Vagina (tissue), 2 donors: ENCODE data around the gene CACNA1C. TPM values are rescaled to one million over a fixed set of nuclear protein-coding genes. Genes with fewer than 3 reads are reported as not detected.

Source experiments
- DNase-seq, 2 donors: peaks; one replicate each; pipeline ENCODE4 v3.0.0-alpha.2; 2017; ENCODE audit errors: extremely low spot score in 2 of 2
- H3K27ac ChIP-seq: fragments of 200-600 bp; sonication (generic); one replicate; pipeline ENCODE4 v1.5.1; 2019
- H3K27me3 ChIP-seq: fragments of 200-600 bp; sonication (generic); one replicate; pipeline ENCODE4 v1.5.1; 2019
- H3K36me3 ChIP-seq, 2 donors: fragments of 200-600 bp; sonication (generic); one replicate each; pipeline ENCODE4 v1.5.1; 2017 to 2019
- H3K4me1 ChIP-seq: fragments of 200-600 bp; sonication (generic); one replicate; pipeline ENCODE4 v1.5.1; 2019
- H3K4me3 ChIP-seq, 2 donors: fragments of 200-600 bp; sonication (generic); 1 replicate in 1 of 2; 2 replicates in 1 of 2; pipeline ENCODE4 v1.5.1; 2016 to 2019
- H3K9me3 ChIP-seq: fragments of 200-600 bp; sonication (generic); one replicate; pipeline ENCODE4 v1.5.1; 2019
- CTCF ChIP-seq, 3 experiments: fragments of 450-650 bp in 2 of 3; fragments of 200-600 bp in 1 of 3; sonication (generic) in 1 of 3; IDR thresholded peaks; one replicate each; pipeline ENCODE4 v1.5.1; 2017 to 2019; ENCODE audit warnings: antibody characterized with exemption in 3 of 3, mild to moderate bottlenecking in 2 of 3, moderate library complexity in 2 of 3
- POLR2A ChIP-seq, 2 donors: fragments of 450-650 bp; IDR thresholded peaks; one replicate each; pipeline ENCODE4 v1.6.1; 2017; ENCODE audit warnings: antibody characterized with exemption in 2 of 2, mild to moderate bottlenecking in 2 of 2, moderate library complexity in 2 of 2
- POLR2AphosphoS5 ChIP-seq, 2 donors: sonication (generic); formaldehyde crosslinking; IDR thresholded peaks; one replicate each; pipeline ENCODE4 v1.9.0; 2017; ENCODE audit warnings: antibody characterized with exemption in 2 of 2, mild to moderate bottlenecking in 2 of 2, low read depth in 1 of 2; ENCODE audit not compliant: insufficient read depth in 1 of 2
- intact Hi-C: fragments of 100-400 bp; cut with DNase I; formaldehyde crosslinking; loops from one replicate; pipeline ENCODE4 v1.15.1; 2023
- total RNA-seq: library from RNA; depleted of rRNA; stranded (reverse); fragments of >200 nt; gene quantifications from one replicate; pipeline ENCODE4 v1.2.3, GENCODE V29; 2016

CACNA1C gene
- total RNA-seq, 1 donor from 2014 or later: 9.8 TPM

DNA sequence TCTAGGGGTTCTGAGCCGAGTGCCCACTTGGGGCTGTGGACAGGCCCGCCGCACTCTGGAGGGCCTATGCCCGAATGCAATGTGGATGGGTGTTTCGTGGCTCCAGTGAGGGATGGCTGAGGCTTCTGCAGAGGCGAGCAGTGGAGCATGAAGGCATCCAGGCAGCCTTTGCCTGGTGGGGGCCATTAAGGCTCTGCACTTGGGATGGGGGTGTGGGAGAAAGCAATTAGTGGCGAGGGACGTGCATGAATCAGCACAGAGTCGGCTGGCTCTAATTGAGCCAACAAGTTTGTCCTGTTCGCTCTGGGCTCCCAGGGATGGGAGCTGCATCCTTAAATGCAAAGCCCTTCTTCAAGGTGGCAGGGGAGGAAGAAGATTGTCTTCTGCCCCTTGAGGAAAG lies 395.1 kb downstream of the CACNA1C start:
- no peak overlapping the region for H3K4me3 ChIP-seq
- TF ChIP-seq CTCF (IDR thresholded peaks at IDR 0.05) (no peak), POLR2AphosphoS5 (IDR thresholded peaks at IDR 0.05; ENCODE audit: insufficient read depth in 1 of 2, low read depth in 1 of 2) (no peak), POLR2A (IDR thresholded peaks at IDR 0.05) (no peak)
- intact Hi-C loops: no loop called here
- H3K27me3 ChIP-seq: no peaks in the 10 kb centered on the region
- no peaks in the 10 kb centered on the region for H3K4me1 ChIP-seq
- H3K9me3 ChIP-seq: no peaks in the 10 kb centered on the region
- no peak for DNase-seq
- no peak overlapping the region for H3K27ac ChIP-seq
- H3K36me3 ChIP-seq: no peaks in the 10 kb centered on the region

GRCh38 chr12:2449586-2449985 lies 396.8 kb downstream of the CACNA1C start:
- Histone ChIP-seq H3K9me3 (no peaks in the 10 kb centered on the region), H3K27me3 (no peaks in the 10 kb centered on the region), H3K27ac (no peak overlapping the region), H3K4me1 (no peaks in the 10 kb centered on the region), H3K4me3 (no peak overlapping the region), H3K36me3 (no peaks in the 10 kb centered on the region)
- no peak for DNase-seq
- TF ChIP-seq POLR2AphosphoS5 (IDR thresholded peaks at IDR 0.05; ENCODE audit: insufficient read depth in 1 of 2, low read depth in 1 of 2) (no peak), POLR2A (IDR thresholded peaks at IDR 0.05) (no peak), CTCF (IDR thresholded peaks at IDR 0.05) (no peak)
- intact Hi-C loops: no loop called here

DNA sequence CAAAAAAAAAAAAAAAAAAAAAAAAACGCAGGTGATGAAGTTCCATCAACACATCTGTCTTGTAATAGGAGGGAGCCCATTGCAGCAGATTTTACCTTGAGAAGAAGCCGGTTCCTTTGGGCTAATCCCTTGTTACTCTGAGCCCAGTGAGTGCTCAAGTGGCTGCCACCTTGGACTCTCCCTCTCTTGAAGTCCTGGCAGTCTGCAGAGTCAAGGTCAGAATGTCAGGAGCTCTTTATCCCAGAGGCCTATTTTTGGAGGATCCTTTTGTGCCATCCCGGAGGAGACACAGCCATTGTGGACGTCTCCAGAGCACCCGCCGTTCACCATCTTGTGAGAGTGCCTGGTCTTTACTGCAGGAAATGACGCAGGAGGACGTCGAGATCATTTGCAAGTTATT lies 397.8 kb downstream of the CACNA1C start:
- Histone ChIP-seq H3K4me3 (no peak overlapping the region), H3K27me3 (no peaks in the 10 kb centered on the region), H3K9me3 (no peaks in the 10 kb centered on the region), H3K4me1 (no peaks in the 10 kb centered on the region), H3K36me3 (no peaks in the 10 kb centered on the region), H3K27ac (no peak overlapping the region)
- DNase-seq: no peak
- intact Hi-C loops: no loop called here
- TF ChIP-seq POLR2AphosphoS5 (IDR thresholded peaks at IDR 0.05; ENCODE audit: insufficient read depth in 1 of 2, low read depth in 1 of 2): no peak
- no peak for TF ChIP-seq POLR2A (IDR thresholded peaks at IDR 0.05)
- no peak for TF ChIP-seq CTCF (IDR thresholded peaks at IDR 0.05)

DNA sequence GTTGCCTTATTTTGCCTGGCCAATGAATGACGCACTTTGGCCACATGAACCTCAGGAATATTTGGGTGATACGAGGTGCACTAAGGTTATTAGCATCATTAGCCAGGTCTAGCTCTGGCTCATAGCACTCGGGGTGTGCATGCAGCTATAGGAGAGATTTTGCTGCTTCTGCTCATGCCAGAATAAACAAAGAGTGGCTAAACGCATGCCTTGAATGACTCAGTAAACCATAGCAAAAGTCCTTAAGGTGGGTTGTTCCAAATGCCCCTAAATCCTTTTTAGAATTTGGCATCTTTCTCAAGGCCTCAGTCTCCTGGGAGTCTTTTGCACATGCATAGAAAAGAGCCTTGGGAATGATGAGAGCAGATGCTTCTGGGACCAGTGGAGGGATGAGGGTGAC lies 398.2 kb downstream of the CACNA1C start:
- no peak overlapping the region for H3K4me3 ChIP-seq
- TF ChIP-seq POLR2AphosphoS5 (IDR thresholded peaks at IDR 0.05; ENCODE audit: insufficient read depth in 1 of 2, low read depth in 1 of 2): no peak
- no peak for TF ChIP-seq POLR2A (IDR thresholded peaks at IDR 0.05)
- TF ChIP-seq CTCF (IDR thresholded peaks at IDR 0.05): no peak
- intact Hi-C loops: no loop called here
- no peak overlapping the region for H3K27ac ChIP-seq
- no peak for DNase-seq
- H3K9me3 ChIP-seq: no peaks in the 10 kb centered on the region
- H3K4me1 ChIP-seq: no peaks in the 10 kb centered on the region
- no peaks in the 10 kb centered on the region for H3K27me3 ChIP-seq
- H3K36me3 ChIP-seq: no peaks in the 10 kb centered on the region

- DNase-seq: no peak
- TF ChIP-seq CTCF (IDR thresholded peaks at IDR 0.05): no peak
- no peak for TF ChIP-seq POLR2AphosphoS5 (IDR thresholded peaks at IDR 0.05; ENCODE audit: insufficient read depth in 1 of 2, low read depth in 1 of 2)
- no peak for TF ChIP-seq POLR2A (IDR thresholded peaks at IDR 0.05)
- no peaks in the 10 kb centered on the region for H3K4me1 ChIP-seq
- H3K36me3 ChIP-seq: no peaks in the 10 kb centered on the region
- H3K27me3 ChIP-seq: no peaks in the 10 kb centered on the region
- no peaks in the 10 kb centered on the region for H3K9me3 ChIP-seq
- intact Hi-C loops: no loop called here
- H3K4me3 ChIP-seq: no peak overlapping the region
- H3K27ac ChIP-seq: no peak overlapping the region
These were observed 398.7 kb downstream of the CACNA1C start for GRCh38 chr12:2451497-2451896.
